SJSA1 (cell line): ENCODE data around the gene CDC42SE2. TPM values are rescaled to one million over a fixed set of nuclear protein-coding genes. Genes with fewer than 3 reads are reported as not detected.
"Not testable (repeated sequence)": the region's sequence is repeated elsewhere in the genome, so short reads cannot be mapped to it uniquely, and the experiment has no call there.

Experiments
- DNase-seq, 2 experiments: peaks; one replicate each; pipeline ENCODE4 v3.0.0-alpha.2; 2015 to 2020; ENCODE audit warnings: low spot score in 2 of 2, low read depth in 1 of 2
- H3K27ac ChIP-seq: fragments of 250-450 bp; sonication (Bioruptor Pico); 2 replicates; pipeline ENCODE4 v1.5.1; 2020; ENCODE audit warnings: mild to moderate bottlenecking, moderate library complexity
- H3K27me3 ChIP-seq: fragments of 250-450 bp; sonication (Bioruptor Pico); replicated peaks from 2 replicates; pipeline ENCODE4 v1.5.1; 2020; ENCODE audit warnings: mild to moderate bottlenecking, moderate library complexity
- H3K36me3 ChIP-seq: fragments of 250-450 bp; sonication (Bioruptor Pico); 2 replicates; pipeline ENCODE4 v1.5.1; 2020; ENCODE audit warnings: mild to moderate bottlenecking
- H3K4me1 ChIP-seq: fragments of 250-450 bp; sonication (Bioruptor Pico); replicated peaks from 2 replicates; pipeline ENCODE4 v1.6.1; 2021; ENCODE audit warnings: mild to moderate bottlenecking
- H3K4me3 ChIP-seq: fragments of 250-450 bp; sonication (Bioruptor Pico); 2 replicates; pipeline ENCODE4 v1.5.1; 2020; ENCODE audit warnings: mild to moderate bottlenecking
- H3K9me3 ChIP-seq: fragments of 250-450 bp; sonication (Bioruptor Pico); replicated peaks from 2 replicates; pipeline ENCODE4 v1.5.1; 2020; ENCODE audit warnings: mild to moderate bottlenecking
- total RNA-seq: library from RNA; depleted of rRNA; stranded (reverse); fragments of >200 nt; shearing (Covaris generic); gene quantifications from 2 replicates; pipeline ENCODE4 v1.2.3, GENCODE V29; 2014

Gene CDC42SE2
- total RNA-seq, 1 experiment from 2014 or later, result 66.2 TPM

DNA sequence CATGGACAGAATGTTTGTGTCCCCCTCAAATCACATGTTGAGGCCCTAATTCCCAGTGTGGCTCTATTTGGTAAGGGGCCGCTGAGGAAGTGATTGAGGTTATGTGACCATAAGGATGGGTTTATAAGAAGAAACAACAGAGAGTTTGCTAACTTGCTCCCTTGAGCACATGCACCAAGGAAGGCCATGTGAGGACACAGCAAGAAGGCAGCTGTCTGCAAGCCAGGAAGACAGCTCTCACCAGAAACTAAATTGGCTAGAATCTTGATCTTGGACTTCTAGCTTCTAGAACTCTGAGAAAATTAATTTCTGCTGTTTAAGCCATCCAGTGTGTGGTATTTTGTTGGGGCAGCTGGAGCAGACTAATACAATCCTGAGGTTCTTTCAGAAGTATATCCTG, 35.2 kb upstream of the CDC42SE2 start:
- Histone ChIP-seq H3K9me3 (no peaks in the 10 kb centered on the region), H3K27me3 (no peaks in the 10 kb centered on the region), H3K27ac (no peak overlapping the region), H3K4me3 (no peak overlapping the region), H3K4me1 (no peaks in the 10 kb centered on the region), H3K36me3 (no peaks in the 10 kb centered on the region)
- no peak for DNase-seq

DNA sequence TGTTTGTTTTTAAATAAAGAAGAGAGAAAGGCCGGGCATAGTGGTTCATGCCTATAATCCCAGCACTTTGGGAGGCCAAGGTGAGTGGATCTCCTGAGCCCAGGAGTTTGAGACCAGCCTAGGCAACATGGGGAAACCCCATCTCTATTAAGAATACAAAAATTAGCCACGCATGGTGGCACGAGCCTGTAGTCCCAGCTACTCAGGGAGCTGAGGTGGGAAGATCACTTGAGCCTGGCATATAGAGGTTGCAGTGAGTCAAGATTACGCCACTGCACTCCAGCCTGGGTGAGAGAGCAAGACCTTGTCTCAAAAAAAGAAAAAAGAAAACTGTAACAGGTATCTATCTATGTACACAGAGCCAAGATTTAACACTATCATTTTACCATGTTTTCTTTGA, 34.2 kb upstream of the CDC42SE2 start:
- H3K4me1 ChIP-seq, result no peaks in the 10 kb centered on the region
- no peak overlapping the region for H3K27ac ChIP-seq
- H3K36me3 ChIP-seq, result no peaks in the 10 kb centered on the region
- H3K9me3 ChIP-seq, result no peaks in the 10 kb centered on the region
- no peaks in the 10 kb centered on the region for H3K27me3 ChIP-seq
- no peak for DNase-seq
- H3K4me3 ChIP-seq, result no peak overlapping the region

DNA sequence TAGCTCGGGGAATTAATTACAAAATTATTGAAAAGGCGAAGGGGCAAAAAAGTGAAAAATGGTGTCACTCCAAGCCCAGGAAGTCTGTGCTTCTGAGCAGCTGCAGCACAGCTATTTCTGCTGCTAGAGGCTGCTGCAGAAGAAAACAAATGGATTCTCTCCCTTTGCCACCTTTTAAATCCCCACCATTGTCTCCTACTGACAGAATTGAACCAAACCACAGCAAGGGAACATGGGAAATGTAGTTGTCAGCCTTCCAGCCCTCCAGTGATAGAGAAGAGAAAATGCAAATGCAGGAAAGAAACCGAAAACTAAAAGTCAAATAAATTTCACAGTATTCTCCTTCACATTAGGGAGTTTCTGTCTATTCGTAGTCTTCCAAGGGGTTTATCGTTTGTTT, 33.4 kb upstream of the CDC42SE2 start:
- Histone ChIP-seq H3K27me3 (no peaks in the 10 kb centered on the region), H3K9me3 (no peaks in the 10 kb centered on the region), H3K4me1 (no peaks in the 10 kb centered on the region), H3K27ac (no peak overlapping the region), H3K36me3 (no peaks in the 10 kb centered on the region), H3K4me3 (no peak overlapping the region)
- no peak for DNase-seq

DNA sequence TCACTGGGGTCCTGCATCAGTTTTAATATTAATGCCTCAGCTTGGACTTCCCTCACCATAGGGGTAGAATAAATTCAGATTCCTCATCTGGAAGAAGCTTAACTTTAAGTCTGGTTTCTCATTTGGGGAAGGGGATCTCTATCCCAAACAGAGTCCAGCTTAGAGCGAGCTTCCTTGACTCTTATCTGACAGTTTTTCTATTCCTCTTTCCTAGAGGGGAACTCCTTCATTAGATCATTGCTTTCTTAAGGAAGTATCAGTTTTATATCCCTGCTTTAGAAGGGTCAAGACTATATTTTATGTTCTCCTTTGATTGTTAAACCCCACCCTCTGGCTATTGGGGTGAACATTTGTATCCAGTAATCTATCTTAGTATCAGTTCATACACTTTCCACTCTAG, 24.2 kb upstream of the CDC42SE2 start:
- no peaks in the 10 kb centered on the region for H3K9me3 ChIP-seq
- H3K27ac ChIP-seq, result no peak overlapping the region
- H3K4me1 ChIP-seq, result peaks cover 18% of the 10 kb centered on the region
- no peaks in the 10 kb centered on the region for H3K36me3 ChIP-seq
- no peak overlapping the region for H3K4me3 ChIP-seq
- no peak for DNase-seq
- H3K27me3 ChIP-seq, result no peaks in the 10 kb centered on the region

DNA sequence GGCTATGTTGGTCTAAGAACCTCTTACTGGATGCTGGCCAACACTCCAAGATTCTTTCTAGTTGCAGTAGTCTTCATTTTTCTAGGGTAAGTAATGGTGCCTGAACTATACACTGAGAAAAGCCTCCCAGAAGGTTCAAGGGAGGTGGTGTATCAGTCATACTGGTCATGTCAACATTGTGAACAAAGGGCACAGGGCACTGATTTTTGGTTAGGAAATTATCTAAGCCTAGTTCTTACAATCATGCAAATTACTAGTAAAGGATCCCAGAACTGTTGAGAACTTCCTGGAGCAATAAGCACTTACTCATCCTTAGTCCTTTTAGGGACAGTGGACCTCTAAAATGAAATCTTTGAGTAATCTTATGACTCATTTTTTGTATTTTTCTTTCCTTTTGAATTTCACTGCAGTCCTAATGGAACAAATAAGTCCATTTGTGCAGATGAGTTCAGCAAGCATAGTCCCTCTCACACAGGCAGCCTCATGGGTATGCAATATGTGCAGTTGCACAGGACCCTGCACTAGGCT, 21.1 kb upstream of the CDC42SE2 start:
- H3K4me3 ChIP-seq, result no peak overlapping the region
- no peaks in the 10 kb centered on the region for H3K9me3 ChIP-seq
- H3K36me3 ChIP-seq, result no peaks in the 10 kb centered on the region
- peak overlapping the region; percentile 44 for H3K27ac ChIP-seq
- H3K27me3 ChIP-seq, result no peaks in the 10 kb centered on the region
- H3K4me1 ChIP-seq, result peaks cover 18% of the 10 kb centered on the region
- DNase-seq, result peak; percentile 69 to 86

DNA sequence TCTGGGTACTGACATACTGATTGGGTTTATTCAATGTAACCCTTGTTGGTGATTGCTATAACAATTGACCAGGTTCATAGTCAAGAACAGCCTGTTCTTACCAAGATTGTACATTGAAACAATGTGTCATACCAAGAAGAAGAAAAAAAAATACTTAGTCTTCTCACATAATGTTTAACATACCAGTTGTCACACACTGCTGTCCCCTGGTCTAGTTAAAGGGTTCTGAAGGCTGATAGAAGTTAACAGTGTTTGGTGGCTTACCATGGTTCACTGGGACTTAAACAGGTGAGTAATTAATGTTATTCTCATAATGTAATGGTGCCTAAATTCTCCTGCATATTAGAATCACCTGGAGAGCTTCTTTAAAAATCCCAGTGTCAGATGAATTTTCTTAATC, 18.5 kb upstream of the CDC42SE2 start:
- Histone ChIP-seq H3K4me3 (no peak overlapping the region), H3K27me3 (no peaks in the 10 kb centered on the region), H3K9me3 (no peaks in the 10 kb centered on the region), H3K4me1 (peaks cover 18% of the 10 kb centered on the region), H3K27ac (no peak overlapping the region), H3K36me3 (no peaks in the 10 kb centered on the region)
- DNase-seq, result no peak

DNA sequence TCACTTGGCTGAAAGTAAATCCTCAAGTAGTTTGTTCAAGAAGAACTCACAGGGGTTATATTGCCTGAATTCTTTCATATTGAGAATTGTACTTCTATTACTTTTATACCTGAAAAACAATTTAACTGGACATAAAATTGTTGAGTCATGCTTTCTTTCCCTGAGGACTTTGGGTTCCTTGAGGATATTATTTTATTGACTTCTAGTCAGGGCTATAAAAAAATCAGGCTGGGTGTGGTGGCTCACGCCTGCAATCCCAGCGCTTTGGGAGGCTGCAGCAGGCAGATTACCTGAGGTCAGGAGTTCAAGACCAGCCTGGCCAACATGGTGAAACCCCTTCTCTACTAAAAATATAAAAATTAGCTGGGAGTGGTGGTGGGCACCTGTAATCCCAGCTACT, 17.9 kb upstream of the CDC42SE2 start:
- H3K9me3 ChIP-seq, result no peaks in the 10 kb centered on the region
- H3K4me1 ChIP-seq, result peaks cover 18% of the 10 kb centered on the region
- H3K36me3 ChIP-seq, result no peaks in the 10 kb centered on the region
- no peak overlapping the region for H3K4me3 ChIP-seq
- H3K27me3 ChIP-seq, result no peaks in the 10 kb centered on the region
- DNase-seq, result no peak
- no peak overlapping the region for H3K27ac ChIP-seq

DNA sequence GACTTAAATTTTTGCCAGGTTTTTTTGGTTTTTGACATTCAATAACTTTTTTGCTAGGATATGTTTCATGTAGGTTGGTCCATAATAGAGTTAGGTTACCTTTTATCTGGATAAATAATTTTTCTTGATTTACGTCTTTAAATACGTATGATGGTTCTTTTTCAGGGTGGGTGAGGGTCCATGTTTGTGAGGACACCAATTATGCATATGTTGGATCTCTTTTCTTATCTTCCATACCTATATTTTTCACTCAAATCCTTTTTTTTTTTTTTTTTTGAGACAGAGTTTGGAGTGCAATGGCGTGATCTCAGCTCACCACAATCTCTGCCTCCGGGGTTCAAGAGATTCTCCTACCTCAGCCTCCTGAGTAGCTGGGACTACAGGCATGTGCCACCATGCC, 17.3 kb upstream of the CDC42SE2 start:
- Histone ChIP-seq H3K27ac (no peak overlapping the region), H3K4me1 (peaks cover 18% of the 10 kb centered on the region), H3K27me3 (no peaks in the 10 kb centered on the region), H3K4me3 (no peak overlapping the region), H3K9me3 (no peaks in the 10 kb centered on the region), H3K36me3 (no peaks in the 10 kb centered on the region)
- no peak for DNase-seq

DNA sequence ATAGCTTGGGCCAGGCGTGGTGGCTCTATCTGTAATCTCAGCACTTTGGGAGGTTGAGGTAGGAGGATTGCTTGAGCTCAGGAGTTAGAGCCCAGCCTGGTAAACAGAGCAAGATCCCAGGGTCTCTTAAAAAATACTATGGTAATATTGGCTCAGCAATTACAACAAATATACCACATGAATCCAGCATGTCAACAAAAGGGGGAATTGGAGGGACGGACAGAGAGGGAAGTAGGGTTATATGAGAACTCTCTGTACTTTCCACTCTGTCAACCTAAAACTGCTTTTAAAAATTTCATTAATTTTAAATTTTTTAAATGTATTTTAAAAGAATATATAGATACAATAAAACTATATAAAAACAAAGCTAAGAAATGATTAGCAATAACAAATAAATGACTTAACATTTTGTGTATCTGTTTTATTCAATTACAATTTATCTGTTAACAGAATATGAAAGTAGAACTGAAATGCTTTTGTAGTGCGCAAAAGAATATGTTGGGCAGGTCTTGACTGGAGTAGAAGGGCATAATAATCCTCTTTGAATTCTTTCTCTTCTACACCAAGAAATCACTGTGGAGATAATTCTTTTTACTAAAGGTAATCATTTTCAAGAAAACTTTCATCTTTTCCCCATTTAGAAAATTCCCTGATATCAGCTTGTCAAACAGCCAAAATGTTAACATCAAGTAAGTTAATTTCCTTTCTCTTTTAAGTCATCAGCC, 12.9 kb upstream of the CDC42SE2 start:
- Histone ChIP-seq H3K4me3 (no peak overlapping the region), H3K4me1 (no peaks in the 10 kb centered on the region; the same call in 1 of the 2 replicates), H3K9me3 (no peaks in the 10 kb centered on the region), H3K27ac (no peak overlapping the region), H3K27me3 (no peaks in the 10 kb centered on the region), H3K36me3 (no peaks in the 10 kb centered on the region)
- DNase-seq, result no peak

DNA sequence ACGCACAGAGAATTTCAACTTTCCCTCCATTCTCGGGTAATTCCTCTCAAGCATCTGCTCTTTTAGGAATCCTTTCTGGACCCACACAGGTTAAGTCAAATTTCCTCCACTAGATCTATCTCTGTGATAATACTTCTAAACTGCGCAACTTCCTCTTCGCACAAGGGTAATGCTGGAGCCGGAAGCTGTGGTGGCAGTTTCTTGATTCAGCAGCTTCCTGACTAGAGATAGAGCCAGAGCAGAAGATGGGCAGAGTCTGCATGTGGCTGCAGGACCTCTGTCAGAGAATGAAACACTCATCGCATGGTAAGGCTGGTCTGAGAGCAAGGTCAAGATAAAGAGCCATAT, 11.1 kb upstream of the CDC42SE2 start:
- peaks cover 15% of the 10 kb centered on the region for H3K4me1 ChIP-seq
- H3K27ac ChIP-seq, result no peak overlapping the region
- H3K4me3 ChIP-seq, result no peak overlapping the region
- no peaks in the 10 kb centered on the region for H3K27me3 ChIP-seq
- no peaks in the 10 kb centered on the region for H3K9me3 ChIP-seq
- DNase-seq, result no peak
- no peaks in the 10 kb centered on the region for H3K36me3 ChIP-seq

DNA sequence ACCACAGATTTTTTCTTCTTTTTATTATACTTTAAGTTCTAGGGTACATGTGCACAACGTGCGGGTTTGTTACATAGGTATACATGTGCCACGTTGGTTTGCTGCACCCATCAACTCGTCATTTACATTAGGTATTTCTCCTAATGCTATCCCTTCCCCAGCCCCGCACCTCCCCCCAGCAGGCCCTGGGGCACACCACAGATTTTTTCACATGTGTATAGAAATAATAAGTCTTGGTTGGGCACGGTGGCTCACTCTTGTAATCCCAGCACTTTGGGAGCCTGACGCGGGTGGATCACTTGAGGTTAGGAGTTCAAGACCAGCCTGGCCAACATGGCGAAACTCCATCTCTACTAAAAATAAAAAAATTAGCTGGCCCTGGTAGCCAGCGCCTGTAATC, 9.8 kb upstream of the CDC42SE2 start:
- not testable (repeated sequence) for H3K36me3 ChIP-seq, DNase-seq

DNA sequence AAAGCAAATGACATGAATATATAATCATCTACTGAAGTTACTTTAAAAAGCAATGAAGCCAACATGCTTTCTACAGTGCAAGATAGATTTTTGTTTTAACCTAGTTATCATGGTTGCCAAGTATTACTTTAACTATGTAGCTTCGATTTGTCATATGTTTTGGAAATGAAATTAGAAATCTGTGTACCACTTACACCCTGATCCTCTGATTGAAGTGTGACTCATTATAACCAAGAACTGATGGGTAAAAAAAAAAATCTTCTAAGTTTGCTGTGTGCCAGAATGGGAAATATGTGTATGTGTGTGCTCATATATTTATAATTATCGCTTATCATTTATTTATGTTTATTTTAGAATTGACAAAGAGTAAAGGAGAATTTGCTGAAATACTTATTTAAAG, 9.1 kb upstream of the CDC42SE2 start:
- H3K27ac ChIP-seq, result no peak overlapping the region
- no peaks in the 10 kb centered on the region for H3K9me3 ChIP-seq
- no peaks in the 10 kb centered on the region for H3K27me3 ChIP-seq
- no peak for DNase-seq
- no peaks in the 10 kb centered on the region for H3K36me3 ChIP-seq
- peaks cover 32% of the 10 kb centered on the region for H3K4me1 ChIP-seq
- no peak overlapping the region for H3K4me3 ChIP-seq

More for the DNA sequence above, 9.8 kb upstream of the CDC42SE2 start:
- H3K4me3 ChIP-seq, H3K27ac ChIP-seq, H3K27me3 ChIP-seq, H3K9me3 ChIP-seq: not testable (repeated sequence)
- H3K4me1 ChIP-seq, result peaks cover 27% of the 10 kb centered on the region

DNA sequence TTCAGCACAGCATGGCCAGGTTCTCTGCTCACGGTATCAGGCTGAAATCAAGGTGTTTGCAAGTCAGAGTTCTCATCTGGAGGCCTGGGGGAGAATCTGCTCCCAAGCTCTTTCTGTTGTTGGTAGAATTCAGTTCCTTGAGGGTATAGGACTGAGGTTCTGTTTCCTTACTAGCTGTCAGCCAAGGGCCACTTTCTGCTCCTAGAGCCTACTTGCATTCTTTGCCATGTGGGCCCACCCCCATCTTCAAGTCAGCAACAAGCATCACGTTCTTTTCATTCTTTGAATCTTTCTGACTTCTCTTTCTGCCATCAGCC, 7.4 kb upstream of the CDC42SE2 start:
- H3K4me1 ChIP-seq, result peaks cover 34% of the 10 kb centered on the region
- no peaks in the 10 kb centered on the region for H3K27me3 ChIP-seq
- H3K4me3 ChIP-seq, result no peak overlapping the region
- no peaks in the 10 kb centered on the region for H3K36me3 ChIP-seq
- no peaks in the 10 kb centered on the region for H3K9me3 ChIP-seq
- DNase-seq, result no peak
- H3K27ac ChIP-seq, result no peak overlapping the region

DNA sequence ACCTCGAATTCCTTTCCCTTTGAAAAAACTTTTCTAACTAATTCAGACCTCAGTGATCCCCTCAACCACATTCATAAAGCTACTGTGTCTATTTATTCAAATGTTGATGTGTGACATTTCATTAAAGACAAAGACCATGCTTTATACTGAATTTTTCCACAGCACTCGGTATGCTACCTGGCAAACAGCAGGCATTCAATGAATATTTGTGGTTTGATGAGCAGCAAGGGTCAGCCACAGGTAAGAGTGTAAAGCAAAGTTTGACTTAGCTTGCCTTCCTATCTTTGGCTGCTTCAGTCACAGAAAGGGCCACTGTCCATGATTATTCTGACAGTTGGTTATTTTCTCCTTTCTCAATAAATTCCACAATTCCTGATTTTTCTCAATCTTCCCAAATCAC, 5.1 kb upstream of the CDC42SE2 start:
- H3K27me3 ChIP-seq, result no peaks in the 10 kb centered on the region
- no peaks in the 10 kb centered on the region for H3K36me3 ChIP-seq
- no peak for DNase-seq
- H3K4me1 ChIP-seq, result peaks cover 41% of the 10 kb centered on the region
- H3K9me3 ChIP-seq, result no peaks in the 10 kb centered on the region
- no peak overlapping the region for H3K4me3 ChIP-seq
- H3K27ac ChIP-seq, result no peak overlapping the region

DNA sequence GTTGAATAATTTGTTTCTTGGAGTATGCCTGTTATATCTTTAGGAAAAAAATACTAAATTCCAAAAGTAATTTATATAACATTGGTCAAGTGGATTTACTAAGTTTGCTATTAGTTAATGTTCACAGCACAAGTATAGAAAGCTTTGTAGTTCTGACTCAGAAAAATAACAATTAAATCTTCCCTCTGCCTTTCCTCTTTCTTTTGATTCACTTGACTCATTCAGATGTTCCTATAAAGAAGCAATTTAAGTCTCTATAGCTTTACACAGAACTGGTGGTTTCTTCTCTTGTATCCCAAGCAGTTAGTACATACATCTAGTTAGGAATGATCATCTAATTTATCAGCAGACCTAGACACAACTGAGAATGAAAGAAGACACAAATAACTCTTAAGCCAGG, 4.5 kb upstream of the CDC42SE2 start:
- Histone ChIP-seq H3K4me1 (peaks cover 41% of the 10 kb centered on the region), H3K27ac (no peak overlapping the region), H3K36me3 (peaks cover 4% of the 10 kb centered on the region), H3K4me3 (no peak overlapping the region), H3K9me3 (peaks cover 3% of the 10 kb centered on the region), H3K27me3 (no peaks in the 10 kb centered on the region)
- no peak for DNase-seq
